NOMO-1 (cell line): Measurements from ENCODE around the gene TNFAIP3.
A peak's percentile ranks its signal among the peaks of the same experiment; 100 is the strongest.
"Not testable (repeated sequence)": the region's sequence is repeated elsewhere in the genome, so short reads cannot be mapped to it uniquely, and the experiment has no call there.

ENCODE experiments used
- DNase-seq, 2 experiments: peaks; one replicate each; lab custom pipeline; 2025; ENCODE audit not compliant: unreplicated experiment in 2 of 2; lab: John Stamatoyannopoulos, UW

The TNFAIP3 gene

DNA sequence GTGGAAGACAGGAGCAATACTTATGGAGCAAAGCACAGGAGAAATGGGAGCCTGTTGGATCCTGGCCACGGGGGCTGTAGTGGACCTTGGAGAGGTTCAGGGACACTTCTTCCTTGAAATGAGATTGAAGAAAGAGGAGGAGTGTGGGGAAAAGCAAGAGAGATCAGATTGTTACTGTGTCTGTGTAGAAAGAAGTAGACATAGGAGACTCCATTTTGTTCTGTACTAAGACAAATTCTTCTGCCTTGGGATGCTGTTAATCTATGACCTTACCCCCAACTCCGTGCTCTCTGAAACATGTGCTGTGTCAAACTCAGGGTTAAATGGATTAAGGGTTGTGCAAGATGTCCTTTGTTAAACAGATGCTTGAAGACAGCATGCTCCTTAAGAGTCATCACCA lies 22.7 kb upstream of the TNFAIP3 start:
- DNase-seq, result not testable (repeated sequence)

DNA sequence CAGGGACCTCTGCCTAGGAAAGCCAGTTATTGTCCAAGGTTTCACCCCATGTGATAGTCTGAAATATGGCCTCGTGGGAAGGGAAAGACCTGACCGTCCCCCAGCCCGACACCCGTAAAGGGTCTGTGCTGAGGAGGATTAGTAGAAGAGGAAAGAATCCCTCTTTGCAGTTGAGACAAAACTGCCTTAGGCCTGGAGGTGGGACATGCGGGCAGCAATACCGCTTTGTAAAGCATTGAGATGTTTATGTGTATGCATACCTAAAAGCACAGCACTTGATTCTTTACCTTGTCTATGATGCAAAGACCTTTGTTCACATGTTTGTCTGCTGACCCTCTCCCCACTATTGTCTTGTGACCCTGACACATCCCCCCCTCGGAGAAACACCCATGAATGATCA lies 22.3 kb upstream of the TNFAIP3 start:
- not testable (repeated sequence) for DNase-seq

DNA sequence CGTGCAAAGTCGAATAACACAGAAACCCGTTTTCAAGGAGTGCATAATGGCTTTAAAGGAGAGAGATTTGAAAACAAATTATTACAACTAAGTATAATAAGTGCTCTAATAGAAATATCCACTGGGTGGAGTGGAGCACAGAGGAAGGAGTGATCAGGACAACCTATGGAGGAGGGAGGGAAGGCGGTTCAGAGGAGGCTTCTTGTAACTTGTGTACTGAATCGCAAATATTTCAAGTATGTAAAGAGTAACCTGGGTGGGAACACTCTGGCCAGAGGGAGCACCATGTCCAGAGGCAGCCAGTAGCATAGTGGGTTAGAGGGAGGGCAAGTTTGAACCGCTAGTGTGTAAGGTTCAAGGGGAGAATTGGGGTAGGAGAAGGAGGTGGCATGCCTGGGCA lies 21.6 kb upstream of the TNFAIP3 start:
- no peak for DNase-seq

DNA sequence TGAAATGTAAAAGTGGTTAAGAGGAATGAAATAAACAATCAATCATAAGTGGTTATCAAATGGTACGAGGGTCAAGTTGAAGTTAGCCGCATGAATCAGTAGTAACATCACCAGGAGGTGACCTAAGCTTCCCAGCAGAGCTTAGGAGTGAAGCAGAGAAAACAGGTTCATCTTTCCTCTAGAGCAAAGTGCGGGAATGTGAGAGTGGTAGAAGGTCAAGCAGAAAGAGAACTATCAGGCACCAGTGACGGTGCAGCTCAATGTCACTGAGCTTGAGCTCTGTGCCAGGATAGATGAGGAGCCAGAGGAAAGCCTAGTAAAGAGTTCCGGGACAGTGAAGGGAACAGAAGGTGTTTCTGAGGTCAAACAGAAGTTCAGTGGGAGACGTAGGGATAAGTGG lies 20.8 kb upstream of the TNFAIP3 start:
- DNase-seq, result no peak

DNA sequence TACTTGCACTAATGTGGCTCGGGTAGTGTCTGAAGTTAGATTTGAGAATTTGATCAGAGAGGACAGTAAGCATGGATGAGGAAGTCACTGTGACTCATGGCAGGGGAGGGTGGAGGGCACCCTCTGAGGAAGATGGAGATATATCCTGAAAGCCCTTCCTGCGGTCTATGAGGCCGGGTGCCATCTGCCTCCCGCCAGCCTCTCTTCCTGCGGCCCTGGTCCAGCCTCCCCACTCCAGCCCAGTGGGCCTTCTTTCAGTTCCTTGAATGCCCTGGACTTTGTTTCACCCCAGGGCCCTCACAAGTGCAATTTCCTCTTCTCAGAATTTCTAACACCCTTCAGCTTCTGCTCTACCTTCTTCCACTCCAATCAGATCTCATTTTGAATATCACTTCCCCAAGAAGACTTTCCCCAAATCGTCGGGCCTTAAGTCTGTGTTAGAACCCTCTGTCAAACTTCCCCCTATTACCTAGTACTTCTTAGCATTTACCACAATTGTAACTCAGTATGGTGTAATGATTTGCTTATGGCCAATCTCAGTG lies 20.2 kb upstream of the TNFAIP3 start:
- peak; percentile 97 for DNase-seq

DNA sequence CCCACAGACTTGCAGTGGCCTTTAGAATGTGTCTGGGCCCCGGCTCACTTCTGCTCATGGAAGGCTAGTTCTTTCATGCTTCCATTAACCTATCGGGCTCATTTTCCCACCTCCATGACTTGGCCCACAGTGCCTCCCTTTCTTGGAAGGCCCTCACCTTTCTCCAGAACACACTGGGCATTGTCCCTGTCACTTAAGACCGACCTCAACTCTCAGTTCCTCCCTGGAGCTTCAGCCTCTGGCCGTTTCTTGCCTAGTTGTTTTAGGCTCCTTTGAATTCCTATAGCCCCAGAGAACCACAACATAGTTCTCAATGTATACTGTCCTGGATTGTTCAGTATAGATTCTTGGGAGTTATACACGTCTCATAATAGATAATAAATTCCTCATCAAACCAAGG lies 19.3 kb upstream of the TNFAIP3 start:
- no peak for DNase-seq

DNA sequence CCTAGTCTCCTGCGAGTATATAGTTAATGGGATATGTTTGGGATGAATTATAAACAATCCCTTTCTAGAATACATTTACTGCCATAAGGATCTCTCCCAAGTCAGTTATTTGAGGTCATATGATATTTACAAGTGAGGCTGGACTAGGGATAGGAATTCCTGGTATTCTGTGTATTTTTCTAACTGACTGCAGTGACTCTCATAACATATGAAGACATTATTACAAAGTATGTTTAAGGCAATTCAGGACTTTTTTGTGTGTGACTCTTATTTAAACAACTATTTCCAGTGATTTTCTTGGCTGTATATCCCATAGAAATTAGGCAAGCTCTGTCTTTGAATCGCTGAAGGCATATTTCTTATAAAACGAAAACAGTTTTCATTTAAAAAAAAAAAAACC lies 18.4 kb upstream of the TNFAIP3 start:
- DNase-seq, result no peak

DNA sequence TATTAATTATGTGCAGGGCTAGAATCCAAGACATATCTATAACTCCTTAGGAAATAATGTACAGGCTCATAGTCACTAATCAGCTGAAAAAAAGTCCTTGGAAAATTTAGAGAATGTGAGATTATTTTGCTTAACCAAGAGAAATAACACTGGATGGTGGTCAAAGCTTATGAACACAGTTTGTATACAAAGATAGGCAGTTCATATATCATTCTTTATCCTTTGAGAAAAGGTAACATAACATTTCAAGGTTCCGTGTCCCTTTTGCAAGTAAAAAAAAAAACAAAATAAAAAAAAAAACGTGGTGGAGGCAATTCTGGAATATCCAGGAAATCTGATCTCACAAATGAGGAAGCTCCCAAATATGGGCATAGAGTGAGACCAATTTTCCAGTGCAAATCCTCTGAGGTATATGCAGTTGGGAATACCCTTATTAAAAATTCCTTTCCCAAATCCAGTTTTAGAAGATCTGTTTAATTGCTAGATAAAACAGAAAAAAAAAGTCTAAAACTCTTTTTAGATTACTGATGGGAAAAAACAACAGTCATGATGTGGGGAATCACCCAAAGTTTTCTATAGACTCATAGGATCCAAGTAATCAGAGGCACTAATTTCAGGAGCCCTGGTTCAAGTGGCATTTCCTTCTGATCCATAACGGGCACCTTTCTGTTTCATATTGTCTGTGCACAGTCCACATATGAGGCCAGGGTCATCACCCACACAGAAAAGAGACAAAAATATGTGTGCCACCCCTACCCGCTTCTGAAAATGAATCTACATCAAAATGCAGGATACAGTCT lies 17.7 kb upstream of the TNFAIP3 start:
- no peak for DNase-seq

DNA sequence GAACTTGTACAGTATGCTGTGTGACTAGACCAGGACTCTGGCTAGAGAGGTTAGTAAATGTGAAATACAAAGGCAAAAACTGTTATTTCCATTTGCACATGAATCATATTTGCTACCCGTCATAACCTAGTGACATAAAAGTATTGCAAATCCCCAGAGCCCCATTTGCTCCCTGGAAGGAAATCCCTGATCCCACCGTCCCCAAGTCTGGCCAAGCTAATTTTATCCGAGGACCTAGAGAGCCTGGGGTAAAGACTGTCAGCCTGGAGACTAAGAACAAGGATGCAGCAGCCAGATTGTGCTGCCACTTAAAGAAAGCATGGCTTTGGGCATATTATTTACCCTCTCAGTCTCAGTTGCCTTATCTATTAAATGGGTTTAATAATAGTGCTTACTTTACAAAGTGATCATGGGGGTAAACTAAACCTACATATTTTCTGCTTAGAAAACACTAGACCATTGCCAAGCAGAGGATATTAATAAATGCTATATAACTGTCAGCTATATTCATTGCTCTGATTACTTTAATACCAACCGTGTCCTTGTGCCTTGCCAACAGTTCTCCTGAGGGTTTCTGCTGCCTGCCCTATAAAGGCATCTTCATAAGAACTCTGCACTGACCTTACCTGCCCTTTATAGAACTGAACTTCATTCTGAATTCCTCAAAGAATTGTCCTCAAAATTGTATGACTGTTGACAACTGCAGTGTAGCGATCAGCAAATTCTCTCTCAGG lies 16.9 kb upstream of the TNFAIP3 start:
- no peak for DNase-seq

DNA sequence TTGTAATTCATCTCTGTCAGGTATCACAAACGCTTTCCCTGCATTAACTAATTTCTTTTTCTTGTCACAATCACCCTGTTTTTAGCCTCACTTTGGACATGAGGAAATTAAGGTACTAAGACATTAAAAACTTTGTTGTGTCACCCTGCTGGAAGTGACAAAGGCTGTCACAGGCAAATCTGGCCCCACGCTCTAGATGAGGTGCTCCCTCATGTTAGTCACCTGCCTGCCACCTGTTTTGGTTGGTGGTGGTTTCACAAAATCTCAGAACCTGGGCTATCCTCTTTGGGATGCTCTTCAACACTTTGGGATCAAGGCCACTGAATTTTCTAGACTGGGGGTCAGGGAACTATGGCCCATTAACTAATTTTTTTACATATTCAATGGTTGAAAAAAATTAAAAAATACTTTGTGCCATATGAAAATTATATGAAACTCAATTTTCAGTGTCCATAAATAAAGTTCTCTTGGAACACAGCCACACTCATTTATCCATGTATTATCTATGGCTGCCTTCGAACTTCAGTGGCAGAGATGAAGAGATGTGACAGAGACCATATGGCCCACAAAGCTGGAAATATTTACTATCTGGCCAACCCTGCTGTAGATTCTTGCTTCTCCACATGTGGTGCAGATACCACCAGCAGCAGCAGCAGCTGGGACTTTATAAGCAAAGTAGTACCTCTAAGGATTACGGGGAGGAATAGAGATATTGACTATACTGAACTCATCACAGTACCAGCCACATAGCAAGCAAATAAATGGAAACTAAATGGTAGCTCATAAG lies 16.1 kb upstream of the TNFAIP3 start:
- DNase-seq, result no peak

DNA sequence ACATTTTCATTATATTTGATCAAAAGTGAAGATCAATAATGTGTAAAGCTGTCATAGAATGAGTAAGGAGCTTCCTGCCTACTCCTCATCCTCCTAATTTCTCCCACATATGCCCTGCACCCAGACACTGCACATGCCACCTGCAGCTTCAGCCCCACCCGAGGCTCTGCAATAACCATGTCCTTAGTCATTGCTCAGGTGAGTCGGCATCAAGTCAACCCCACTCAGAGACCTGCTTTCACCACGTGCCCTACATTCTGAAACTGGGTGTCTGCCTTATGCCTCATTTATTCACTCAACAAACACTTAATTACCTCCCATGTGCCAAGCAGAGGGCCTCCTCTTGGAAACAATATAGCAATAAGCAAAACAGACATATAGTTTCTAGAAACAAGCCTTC lies 15.4 kb upstream of the TNFAIP3 start:
- DNase-seq, result no peak

DNA sequence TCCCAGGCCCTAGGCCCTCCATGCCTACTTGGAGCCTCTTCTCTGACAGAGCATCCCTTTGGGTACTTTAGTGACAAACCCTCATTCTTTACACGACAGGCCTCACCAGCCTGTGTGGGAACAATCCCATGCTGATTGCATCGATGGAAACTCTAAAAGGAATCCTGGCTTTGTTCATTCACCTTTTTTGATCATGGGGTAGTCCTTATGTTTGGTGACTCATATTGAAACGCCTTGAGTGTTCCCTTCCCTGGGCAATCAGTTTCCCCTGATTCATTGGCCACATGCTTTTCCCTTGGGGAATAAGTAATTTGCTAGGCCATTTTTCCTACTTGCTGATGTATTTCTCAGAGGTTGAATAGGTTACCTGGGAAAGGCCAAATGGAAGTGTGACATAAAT lies 14.7 kb upstream of the TNFAIP3 start:
- DNase-seq, result no peak

DNA sequence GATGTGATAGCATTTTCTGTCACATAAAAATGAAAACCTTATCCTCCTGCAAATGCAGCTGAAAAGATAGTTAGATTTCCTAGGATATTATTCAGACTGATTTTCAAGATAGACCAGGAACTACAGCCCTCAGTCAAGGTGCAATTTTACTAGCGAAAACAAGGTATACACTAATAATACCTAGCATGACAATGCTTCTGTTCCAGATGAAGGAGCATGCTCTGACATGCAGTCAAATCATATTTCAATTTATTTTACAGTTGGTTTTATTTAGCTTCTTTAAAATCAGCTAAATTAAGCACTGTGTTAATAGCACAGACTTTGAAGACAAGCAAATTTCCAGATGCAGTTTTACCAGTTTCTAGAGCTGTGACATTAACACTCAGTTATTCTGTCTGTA lies 14.2 kb upstream of the TNFAIP3 start:
- no peak for DNase-seq

DNA sequence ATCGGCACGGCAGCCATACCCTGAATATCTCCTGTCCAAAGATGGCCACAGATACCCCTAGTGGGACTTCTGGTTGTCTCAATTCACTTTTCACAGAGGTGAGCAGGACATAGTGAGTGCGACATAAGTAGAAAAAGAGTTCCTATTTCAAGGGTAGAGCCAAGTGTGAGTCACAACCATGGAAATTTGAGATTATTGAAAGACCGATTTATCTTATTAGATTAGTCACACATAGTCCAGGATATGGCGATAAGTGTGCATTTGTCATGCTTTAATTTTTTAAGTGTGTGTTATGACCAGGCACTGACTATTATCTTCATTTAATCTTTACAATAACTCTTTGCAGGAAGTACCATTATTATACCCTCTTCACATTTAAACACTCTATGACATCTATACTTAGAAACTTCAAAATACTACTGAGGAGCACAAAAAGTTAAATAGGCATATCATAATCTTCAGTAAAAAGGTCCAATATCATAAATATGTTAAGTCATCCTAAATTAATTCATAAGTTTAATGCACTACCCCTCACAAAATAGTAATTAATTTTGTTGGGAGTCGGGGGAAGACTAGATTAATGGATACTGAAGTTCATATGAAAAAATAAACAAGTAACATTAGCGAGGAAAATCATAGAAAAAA lies 13.4 kb upstream of the TNFAIP3 start:
- DNase-seq, result no peak

DNA sequence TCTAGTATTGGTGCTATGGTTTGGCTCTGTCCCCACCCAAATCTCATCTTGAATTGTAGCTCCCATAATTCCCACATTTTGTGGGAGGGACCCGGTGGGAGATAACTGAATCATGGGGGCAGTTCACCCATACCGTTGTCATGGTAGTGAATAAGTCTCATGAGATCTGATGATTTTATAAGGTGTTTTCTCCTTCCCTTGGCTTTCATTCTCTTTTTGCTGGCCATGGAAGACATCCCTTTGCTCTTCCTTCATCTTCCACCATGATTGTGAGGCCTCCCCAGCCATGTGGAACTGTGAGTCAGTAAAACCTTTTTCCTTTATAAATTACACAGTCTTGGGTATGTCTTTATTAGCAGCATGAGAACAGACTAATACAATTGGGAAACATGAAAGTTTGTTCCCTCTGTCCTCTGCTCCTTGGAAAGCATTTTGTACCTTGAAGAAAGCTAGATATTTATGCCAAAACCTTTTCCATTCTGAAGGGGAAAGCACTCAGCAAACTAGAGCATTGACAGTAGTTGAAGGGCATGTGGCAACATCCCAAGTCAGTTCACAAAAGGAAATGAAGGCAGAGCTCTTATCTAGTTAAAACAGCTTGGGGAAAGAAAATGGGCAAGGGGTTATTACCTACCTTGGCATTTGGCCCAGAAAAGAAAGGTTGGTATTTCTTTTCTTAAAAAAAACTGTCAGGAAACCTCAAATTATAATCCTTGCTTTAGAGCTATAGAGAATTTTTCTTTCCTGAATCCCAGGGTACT lies 10.7 kb upstream of the TNFAIP3 start:
- DNase-seq, result no peak

DNA sequence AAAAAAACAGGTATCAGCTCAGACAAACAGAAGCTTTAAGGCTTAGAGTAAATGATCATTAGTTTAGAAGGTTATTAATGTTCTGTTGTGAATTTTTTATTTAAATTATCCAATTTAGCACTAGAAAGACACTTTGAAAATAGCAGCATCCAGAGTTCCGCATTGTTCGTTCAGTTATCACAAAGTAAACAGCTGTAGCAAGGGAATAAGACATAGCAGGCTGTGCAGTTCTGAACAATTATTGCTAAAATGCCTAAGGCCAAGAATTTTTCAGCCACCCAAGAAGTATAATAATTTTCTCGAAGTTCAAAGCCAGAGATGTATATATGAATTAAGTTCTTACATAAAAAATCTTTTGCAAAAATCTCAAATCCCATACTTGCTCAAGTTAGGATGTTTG lies 8.0 kb upstream of the TNFAIP3 start:
- DNase-seq, result no peak

DNA sequence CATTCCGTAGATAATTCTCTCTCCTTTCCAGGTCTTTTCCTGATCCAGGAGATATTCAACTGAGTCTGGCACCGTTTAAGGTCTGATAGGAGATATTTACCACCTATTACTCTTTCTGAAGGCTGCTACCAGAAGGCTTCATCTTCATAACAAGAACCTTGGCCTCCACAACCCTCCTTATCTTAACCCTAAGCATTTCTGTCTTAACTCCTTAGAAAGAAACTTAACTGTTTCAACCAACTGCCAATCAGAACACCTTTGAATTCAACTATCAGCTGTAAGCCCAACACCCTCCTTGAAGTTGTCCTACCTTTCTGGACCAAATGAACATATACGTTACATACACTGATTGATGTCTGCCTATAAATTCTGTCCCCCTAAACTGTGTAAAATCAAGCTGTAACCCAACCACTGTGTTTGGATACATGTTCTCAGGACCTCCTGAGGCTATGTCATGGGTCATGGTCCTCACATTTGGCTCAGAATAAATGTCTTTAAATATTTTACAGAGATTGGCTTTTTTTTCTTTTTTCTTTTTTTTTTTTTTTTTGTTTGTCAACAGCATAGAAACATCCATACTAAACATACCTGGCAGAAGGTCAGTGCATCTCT lies 6.6 kb upstream of the TNFAIP3 start:
- DNase-seq, result no peak

DNA sequence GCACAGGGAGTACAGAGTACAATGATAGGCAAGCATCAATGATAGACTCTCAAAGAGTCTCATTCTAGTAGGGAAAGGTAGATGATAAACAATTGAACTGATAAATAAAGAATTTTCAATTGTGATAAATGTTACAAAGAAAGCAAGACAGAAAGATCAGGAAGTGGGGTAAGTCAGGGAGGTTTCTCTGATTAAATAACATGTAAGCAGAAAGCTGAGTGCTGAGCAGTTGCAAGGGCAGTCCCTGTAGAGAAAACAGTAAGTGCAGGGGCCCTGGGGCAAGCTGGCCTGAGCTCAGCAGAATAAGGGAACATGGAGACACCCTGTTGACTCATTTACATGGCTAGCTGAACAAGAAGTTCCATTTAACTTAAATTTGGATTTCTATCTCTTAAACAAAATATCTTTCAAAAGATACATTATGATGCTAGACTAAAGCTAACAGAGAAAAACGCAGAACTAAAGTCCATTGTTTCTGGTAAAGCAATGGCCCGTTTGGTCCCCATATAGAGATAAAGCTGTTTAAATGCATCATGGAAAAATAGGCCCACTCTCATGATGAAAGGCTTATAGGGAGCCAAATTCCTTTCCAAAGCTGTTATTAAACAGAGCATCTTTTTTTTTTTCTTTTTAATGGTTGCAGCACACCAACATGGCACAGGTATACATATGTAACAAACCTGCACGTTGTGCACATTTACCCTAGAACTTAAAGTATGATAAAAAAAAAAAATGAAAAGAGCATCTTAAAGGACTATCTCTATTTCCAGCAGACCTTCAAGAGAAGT lies 5.3 kb upstream of the TNFAIP3 start:
- DNase-seq, result no peak
